ENCODE results near the gene CARD16.
"Not testable (repeated sequence)": the region's sequence is repeated elsewhere in the genome, so short reads cannot be mapped to it uniquely, and the experiment has no call there.

The CARD16 gene

GRCh38 chr11:105044557-105045524 lies at the start of gene CARD16:
TSS of gene CARD16 (minus strand) at chr11:105045335. CDS start at chr11:105045297, 38 bp downstream.
- not testable (repeated sequence) for DNase-seq (ENCODE audit: low read depth, low spot score)

DNA sequence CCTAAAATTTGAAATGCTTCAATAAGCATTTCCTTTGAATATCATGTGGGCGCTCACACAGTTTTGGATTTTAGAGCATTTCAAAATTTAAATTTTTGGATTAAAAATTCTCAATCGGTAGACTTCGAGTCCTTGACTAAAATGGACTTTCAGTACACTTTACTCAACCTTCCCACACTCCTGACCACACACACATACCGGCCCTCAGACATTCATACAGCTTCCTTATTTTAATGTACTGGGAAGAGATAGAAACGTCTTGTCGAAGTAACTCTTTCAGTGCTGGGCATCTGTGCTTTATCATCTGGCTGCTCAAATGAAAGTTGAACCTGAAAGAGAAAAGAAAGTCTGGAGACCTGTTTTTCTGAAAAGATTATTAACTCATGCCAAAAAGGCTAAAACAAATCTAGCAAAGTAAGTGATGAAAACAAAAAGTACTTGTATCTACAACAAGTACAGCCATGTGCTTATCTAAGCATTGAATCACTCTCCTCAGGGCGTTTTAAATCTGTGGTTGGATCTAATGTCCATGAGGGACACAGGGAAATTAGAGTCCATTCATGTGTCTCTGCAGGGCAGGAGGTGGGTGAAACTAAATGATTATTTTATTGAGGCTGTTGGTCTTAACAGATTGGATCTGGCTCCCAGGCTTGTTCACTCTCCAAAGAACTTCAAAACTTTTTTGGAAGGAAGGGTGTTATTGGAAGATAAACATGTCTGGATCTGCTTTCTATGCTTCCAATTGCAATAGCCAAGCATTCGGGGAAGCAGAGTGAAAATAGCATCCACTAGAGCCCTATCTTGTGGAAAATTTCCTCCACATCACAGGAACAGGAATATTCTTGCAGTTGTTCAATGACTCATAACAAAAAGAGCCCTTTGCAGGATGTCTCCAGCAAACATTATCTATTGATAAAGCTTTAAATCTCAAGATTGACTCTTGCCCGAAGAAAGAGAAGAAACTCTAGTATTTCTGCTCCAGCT lies 47.4 kb upstream of the CARD16 start:
- DNase-seq (ENCODE audit: low read depth, low spot score) = no peak

DNA sequence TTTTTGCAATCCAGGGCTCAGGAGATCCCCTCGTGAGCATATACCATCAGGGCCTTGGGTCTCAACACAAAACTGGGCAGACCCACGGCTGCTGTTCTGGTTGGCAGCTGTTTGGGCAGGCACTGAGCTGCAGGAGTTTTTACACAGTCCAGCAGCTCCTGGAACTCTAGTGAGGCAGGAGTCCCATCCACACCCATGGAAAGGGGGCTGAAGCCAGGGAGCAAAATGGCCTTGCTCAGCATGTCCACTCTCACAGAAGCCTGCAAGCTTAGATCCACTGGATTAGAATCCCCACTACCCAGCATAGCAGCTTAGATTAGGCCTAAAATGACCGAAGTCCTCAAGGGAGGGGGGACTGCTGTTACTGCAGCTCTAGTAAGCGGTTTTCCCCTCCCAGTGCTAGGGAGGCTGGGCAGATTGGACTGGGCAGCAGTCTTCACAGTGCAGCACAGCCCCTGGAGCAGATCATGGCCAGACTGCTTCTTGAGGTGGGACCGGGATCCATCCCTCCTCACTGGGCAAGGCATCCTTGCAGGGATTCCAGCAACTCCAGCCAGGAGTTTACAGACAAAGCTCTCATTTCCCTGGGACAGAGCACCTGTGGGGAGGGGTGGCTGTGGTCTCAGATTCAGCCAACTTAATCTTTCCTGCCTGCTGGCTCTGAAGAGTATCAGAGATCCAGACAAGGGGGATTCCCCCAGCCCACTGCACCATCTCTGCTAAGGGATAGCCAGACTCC lies 36.4 kb upstream of the CARD16 start:
- DNase-seq (ENCODE audit: low read depth, low spot score) = no peak

DNA sequence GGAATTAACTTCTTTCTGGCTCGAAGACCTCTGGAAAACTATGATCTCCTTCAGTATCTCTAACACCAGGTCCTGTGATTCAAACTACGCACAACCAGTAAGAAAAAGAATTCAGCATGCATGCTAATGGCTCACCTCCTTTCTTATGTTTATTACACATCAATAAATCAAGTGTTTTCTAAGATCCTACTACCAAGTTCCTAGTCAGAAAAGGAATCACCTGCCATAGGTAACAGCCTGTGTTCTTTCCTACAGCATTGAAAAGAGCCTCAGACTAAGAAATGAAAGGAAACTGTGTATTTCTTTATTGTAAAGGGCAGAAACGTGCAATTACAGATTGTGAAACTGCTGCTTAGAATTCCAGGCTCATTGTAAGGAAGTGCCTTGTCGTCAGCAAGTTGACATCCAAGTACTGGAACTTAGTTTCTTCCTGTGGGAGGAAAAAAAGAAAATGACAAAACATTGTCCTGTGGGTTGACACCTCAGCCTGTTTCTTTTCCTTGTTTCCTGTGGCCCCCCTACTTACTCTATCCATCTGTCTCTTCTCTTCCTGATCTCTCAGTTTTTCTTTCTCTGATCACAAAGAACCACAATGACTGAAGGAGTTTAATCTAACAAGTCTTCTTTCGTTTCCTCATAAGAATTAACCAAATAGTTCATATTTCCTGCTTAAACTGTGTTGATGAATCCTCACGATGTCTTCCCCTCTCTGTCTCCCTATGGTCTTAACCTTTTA lies 35.2 kb upstream of the CARD16 start:
- DNase-seq (ENCODE audit: low read depth, low spot score) = not testable (repeated sequence)

GRCh38 chr11:105078283-105078682 lies 33.1 kb upstream of the CARD16 start:
- no peak for DNase-seq (ENCODE audit: low read depth, low spot score)

- not testable (repeated sequence) for DNase-seq (ENCODE audit: low read depth, low spot score)
These were observed 32.1 kb upstream of the CARD16 start for GRCh38 chr11:105077141-105077790.

DNA sequence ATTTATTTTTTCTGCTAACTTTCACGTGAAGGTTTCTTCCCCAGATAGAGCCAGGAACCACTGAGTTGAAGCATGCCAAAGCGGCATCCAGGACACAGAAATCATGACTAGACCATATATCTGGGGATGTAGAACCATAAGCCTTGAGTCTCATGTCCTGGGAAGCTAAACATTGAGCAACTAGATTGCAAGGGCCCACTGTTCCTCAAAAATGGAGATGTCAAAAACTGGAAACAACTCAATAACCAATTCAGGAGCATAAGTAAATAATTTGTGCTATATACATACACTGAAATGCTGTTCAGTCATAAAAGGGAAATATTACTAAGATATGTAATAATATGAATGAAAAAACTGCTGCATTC lies 29.0 kb upstream of the CARD16 start:
- DNase-seq (ENCODE audit: low read depth, low spot score) = no peak

DNA sequence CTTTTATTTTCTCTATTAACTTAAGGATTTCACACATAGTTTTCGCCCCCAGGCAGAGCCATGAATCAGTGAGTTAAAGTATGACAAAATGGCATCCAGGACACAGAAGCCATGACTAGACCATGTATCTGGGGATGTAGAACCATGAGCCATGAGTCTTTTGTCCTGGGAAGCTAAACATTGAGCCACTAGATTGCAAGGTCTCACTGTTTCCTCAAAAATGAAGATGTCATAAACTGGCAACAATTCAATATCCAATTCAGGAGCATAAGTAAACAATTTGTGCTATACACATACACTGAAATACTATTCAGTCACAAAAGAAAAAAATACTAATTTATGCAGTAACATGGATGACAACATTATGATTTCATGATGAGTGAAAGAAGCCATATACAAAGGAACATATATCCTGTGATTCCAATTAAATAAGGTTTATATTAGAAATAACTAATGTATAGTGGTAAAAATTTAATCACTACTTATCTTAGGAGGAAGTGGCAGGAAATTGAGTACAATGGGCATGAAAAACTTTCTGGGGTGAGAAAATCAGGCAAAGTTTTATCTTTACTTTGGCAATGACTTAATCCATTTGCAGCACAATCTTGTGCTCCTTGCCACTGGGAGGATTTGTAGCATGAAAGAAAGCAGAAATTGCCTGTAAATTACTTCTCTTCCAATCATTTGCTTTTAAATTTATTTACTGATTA lies 28.5 kb upstream of the CARD16 start:
- no peak for DNase-seq (ENCODE audit: low read depth, low spot score)

GRCh38 chr11:105072080-105072479 lies 26.9 kb upstream of the CARD16 start:
- not testable (repeated sequence) for DNase-seq (ENCODE audit: low read depth, low spot score)

DNA sequence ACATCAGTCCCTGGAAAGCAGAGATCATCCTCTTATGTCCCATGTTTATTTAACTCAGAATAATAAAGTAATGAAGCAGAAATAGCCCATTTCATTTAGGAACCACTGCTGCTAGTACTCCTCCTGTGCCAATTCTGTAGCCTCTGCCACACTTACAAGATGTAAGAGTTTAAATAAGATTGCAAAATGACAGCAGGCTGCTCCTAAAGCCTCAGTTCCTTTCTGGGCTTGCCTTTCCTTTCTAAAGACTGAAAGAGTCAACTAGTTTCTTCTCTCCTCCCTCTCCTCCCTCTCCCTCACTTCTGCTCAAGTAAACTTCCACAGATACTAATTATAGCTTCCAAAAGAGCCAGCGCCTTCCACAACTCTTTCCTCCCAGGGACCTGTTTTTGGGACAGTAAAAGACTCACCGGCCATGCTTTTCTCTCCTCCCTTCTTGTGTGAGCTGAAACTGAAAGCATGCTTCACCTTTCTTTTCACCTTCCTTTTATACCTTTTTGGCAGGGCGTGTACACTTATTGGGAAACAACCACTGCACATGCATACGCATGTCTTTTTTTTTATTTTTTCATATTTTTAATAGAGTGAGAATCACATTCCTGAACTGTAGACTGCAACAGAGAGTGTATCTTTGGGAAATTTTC lies 26.1 kb upstream of the CARD16 start:
- no peak for DNase-seq (ENCODE audit: low read depth, low spot score)

DNA sequence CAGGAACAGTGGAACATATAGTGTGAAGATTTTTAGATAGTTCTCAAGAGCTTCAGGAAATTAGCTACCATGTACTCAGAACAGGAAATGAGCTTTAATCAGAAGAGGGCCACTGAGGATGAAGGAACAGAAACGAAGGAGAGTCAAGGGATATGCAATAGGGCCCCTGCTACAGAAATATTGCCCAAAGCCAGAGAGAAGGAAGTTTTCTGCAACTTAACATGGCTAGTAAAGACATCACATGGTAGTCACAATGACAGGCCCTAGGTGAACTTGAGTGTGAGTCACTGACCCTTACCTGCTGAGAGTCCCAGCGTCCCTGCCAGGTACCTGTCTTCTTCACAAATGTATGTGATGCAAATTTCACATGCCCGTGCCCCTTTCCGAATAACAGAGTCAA lies 25.2 kb upstream of the CARD16 start:
- no peak for DNase-seq (ENCODE audit: low read depth, low spot score)

GRCh38 chr11:105069749-105070148 lies 24.6 kb upstream of the CARD16 start:
- DNase-seq (ENCODE audit: low read depth, low spot score) = not testable (repeated sequence)

DNA sequence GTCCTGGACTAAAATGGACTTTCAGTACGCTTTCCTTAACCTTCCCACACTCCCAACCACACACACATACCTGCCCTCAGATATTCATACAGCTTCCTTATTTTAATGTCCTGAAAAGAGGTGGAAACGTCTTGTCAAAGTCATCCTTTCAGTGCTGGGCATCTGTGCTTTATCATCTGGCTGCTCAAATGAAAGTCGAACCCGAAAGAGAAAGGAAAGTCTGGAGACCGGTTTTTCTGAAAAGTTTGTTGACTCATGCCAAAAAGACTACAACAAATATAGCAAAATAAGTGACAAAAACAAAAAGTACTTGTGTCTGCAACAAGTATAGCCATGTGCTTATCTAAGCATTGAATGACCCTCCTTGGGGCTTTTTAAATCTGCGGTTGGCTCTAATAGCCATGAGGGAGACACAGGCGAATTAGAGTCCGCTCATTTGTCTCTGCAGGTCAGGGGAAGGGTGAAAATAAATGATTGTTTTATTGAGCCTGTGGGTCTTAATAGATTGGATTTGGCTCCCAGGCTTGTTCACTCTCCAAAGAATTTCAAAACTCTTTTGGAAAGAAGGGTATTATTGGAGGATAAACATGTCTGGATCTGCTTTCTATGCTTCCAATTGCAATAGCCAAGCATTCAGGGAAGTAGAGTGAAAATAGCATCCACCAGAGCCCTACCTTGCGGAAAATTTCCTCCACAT lies 18.3 kb upstream of the CARD16 start:
- not testable (repeated sequence) for DNase-seq (ENCODE audit: low read depth, low spot score)

- DNase-seq (ENCODE audit: low read depth, low spot score) = no peak
These were observed 12.3 kb upstream of the CARD16 start for GRCh38 chr11:105057432-105057831.

DNA sequence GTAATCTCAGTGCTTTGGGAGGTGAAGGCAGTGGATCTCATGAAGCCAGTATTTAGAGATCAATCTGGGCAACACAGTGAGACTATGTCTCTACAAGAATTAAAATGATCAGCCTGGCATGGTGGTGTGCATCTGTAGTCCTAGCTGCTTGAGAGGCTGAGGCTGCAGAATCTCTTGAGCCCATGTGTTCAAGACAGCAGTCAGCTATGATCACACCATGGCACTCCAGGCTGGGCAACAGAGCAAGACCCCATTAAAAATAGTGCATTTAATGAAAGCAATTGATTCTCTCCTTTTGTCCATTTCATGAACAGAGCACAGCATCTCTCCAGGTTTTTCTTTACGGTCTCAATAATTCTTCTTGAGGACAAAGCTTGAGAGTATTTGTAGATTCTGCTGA lies 11.3 kb upstream of the CARD16 start:
- DNase-seq (ENCODE audit: low read depth, low spot score) = no peak

- no peak for DNase-seq (ENCODE audit: low read depth, low spot score)
These were observed 9.8 kb upstream of the CARD16 start for GRCh38 chr11:105054723-105055493.

GRCh38 chr11:105052487-105052886 lies 7.4 kb upstream of the CARD16 start:
- no peak for DNase-seq (ENCODE audit: low read depth, low spot score)

- DNase-seq (ENCODE audit: low read depth, low spot score) = no peak
These were observed 6.4 kb upstream of the CARD16 start for GRCh38 chr11:105051559-105051958.
